Endodermal cell (in vitro differentiated cells): ENCODE data around the gene TDRD3. TPM values are rescaled to one million over a fixed set of nuclear protein-coding genes. Genes with fewer than 3 reads are reported as not detected.

ENCODE experiments used
- DNase-seq: peaks from one replicate; pipeline ENCODE4 v3.0.0-alpha.2; 2017
- H3K27ac ChIP-seq: 2 replicates; pipeline ENCODE4 v1.5.1; 2013; ENCODE audit warnings: mild to moderate bottlenecking, low read depth, low read length, moderate library complexity
- H3K27me3 ChIP-seq: 2 replicates; pipeline ENCODE4 v1.6.1; 2013; ENCODE audit warnings: mild to moderate bottlenecking, low read length, moderate library complexity; ENCODE audit not compliant: insufficient read depth, control insufficient read depth, poor library complexity, severe bottlenecking
- H3K36me3 ChIP-seq: 2 replicates; pipeline ENCODE4 v1.7.0; 2013; ENCODE audit warnings: mild to moderate bottlenecking, low read length, moderate library complexity; ENCODE audit not compliant: control insufficient read depth, insufficient read depth
- H3K4me1 ChIP-seq: one replicate; pipeline ENCODE4 v1.7.0; 2013; ENCODE audit warnings: low read length; ENCODE audit not compliant: control insufficient read depth, insufficient read depth
- H3K4me3 ChIP-seq: 2 replicates; pipeline ENCODE4 v1.5.1; 2013; ENCODE audit warnings: mild to moderate bottlenecking, low read length, moderate library complexity
- H3K9ac ChIP-seq: 2 replicates; pipeline ENCODE4 v1.6.1; 2013; ENCODE audit warnings: mild to moderate bottlenecking, low read length, moderate library complexity; ENCODE audit not compliant: poor library complexity, severe bottlenecking; ENCODE audit errors: extremely low read depth
- H3K9me3 ChIP-seq: 2 replicates; pipeline ENCODE4 v1.6.1; 2013; ENCODE audit warnings: mild to moderate bottlenecking, low read length, moderate library complexity; ENCODE audit not compliant: control insufficient read depth
- H3K27ac Mint-ChIP-seq: 2 replicates; pipeline ENCODE4 v1.8.0; 2020; ENCODE audit warnings: mixed read lengths
- H3K27me3 Mint-ChIP-seq: 2 replicates; pipeline ENCODE4 v1.8.0; 2021; ENCODE audit warnings: mild to moderate bottlenecking, mixed read lengths; ENCODE audit not compliant: insufficient read depth
- H3K36me3 Mint-ChIP-seq: 2 replicates; pipeline ENCODE4 v1.8.0; 2020; ENCODE audit warnings: low read depth, mixed read lengths
- H3K4me1 Mint-ChIP-seq: 2 replicates; pipeline ENCODE4 v1.8.0; 2020; ENCODE audit warnings: mixed read lengths
- H3K4me3 Mint-ChIP-seq: 2 replicates; pipeline ENCODE4 v1.8.0; 2020; ENCODE audit warnings: mild to moderate bottlenecking, moderate library complexity, mixed read lengths
- H3K9me3 Mint-ChIP-seq: 2 replicates; pipeline ENCODE4 v1.8.0; 2020; ENCODE audit warnings: mild to moderate bottlenecking, mixed read lengths
- CTCF ChIP-seq: fragments of 200-600 bp; sonication (generic); conservative IDR thresholded peaks from 2 replicates; pipeline ENCODE4 v1.5.0; 2021; ENCODE audit warnings: antibody characterized with exemption, mild to moderate bottlenecking
- WGBS, 2 experiments: methylation state at CpG; one replicate each; pipeline versions ENCODE4 v1.1.5 to v1.1.7; 2013; ENCODE audit warnings: missing lambda C conversion rate in 2 of 2, mixed read lengths in 1 of 2; ENCODE audit not compliant: insufficient coverage in 1 of 2, insufficient read length in 1 of 2; 5-methylcytosine and 5-hydroxymethylcytosine counted together
- total RNA-seq, 2 donors: library from RNA; stranded (reverse); fragmentation: NEBNext Ultra II Directional in 1 of 2; extraction: Animal tissue kit (Norgen Biotek cat#: 25700) in 1 of 2; gene quantifications; 2 replicates in 1 of 2; 3 replicates in 1 of 2; pipeline ENCODE4 v1.2.1, GENCODE V29; 2021

TDRD3 gene
- total RNA-seq, 2 donors from 2014 or later, result 25.3 to 36.1 TPM

- Mint-ChIP-seq H3K4me1 (peaks cover 4% of the 10 kb centered on the region), H3K27me3 (no peaks in the 10 kb centered on the region), H3K4me3 (no peak overlapping the region), H3K27ac (no peak overlapping the region), H3K36me3 (no peaks in the 10 kb centered on the region), H3K9me3 (no peaks in the 10 kb centered on the region)
- TF ChIP-seq CTCF, result no peak
- WGBS, 2 experiments, result 100% methylated on average over 1 of the region's 2 CpGs; no CpG with 5 or more reads in 1 of the 2 experiments
- no peaks in the 10 kb centered on the region for H3K36me3 ChIP-seq
- no peak overlapping the region for H3K9ac ChIP-seq
- no peak for DNase-seq
- peaks cover 5% of the 10 kb centered on the region for H3K4me1 ChIP-seq
- no peak overlapping the region for H3K4me3 ChIP-seq
- no peaks in the 10 kb centered on the region for H3K9me3 ChIP-seq
- H3K27me3 ChIP-seq, result no peaks in the 10 kb centered on the region
- H3K27ac ChIP-seq, result no peak overlapping the region
Measured at GRCh38 chr13:60358453-60358852, 38.6 kb upstream of the TDRD3 start.

DNA sequence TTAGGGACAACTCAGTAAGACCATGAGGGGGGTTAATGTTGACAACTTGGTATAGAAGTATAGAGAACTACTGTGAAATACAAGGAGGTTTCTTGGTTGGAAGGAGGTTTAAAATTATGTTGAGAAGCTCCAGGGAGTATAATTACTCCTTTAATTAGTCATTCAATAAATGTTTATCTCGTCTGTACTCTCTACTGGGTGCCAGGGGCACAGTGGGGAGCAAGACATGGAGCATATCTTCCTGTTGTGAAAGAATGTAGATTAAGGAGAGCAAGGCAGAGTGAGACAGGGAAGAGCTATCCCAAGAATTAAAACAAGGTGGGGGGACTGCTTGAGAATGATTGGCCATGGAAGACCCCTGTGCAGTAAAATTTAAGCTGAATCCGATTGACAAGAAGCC lies 33.7 kb upstream of the TDRD3 start:
- no peaks in the 10 kb centered on the region for H3K9me3 ChIP-seq
- Mint-ChIP-seq H3K4me3 (no peak overlapping the region), H3K4me1 (peaks cover 8% of the 10 kb centered on the region), H3K27ac (no peak overlapping the region), H3K27me3 (no peaks in the 10 kb centered on the region), H3K9me3 (no peaks in the 10 kb centered on the region), H3K36me3 (no peaks in the 10 kb centered on the region)
- H3K4me1 ChIP-seq, result peaks cover 5% of the 10 kb centered on the region
- no peaks in the 10 kb centered on the region for H3K27me3 ChIP-seq
- H3K9ac ChIP-seq, result no peak overlapping the region
- no peak overlapping the region for H3K4me3 ChIP-seq
- 71 to 93% methylated on average over 1 to 2 of the region's 2 CpGs for WGBS, 2 experiments
- H3K27ac ChIP-seq, result no peak overlapping the region
- no peaks in the 10 kb centered on the region for H3K36me3 ChIP-seq
- DNase-seq, result no peak
- TF ChIP-seq CTCF, result no peak

DNA sequence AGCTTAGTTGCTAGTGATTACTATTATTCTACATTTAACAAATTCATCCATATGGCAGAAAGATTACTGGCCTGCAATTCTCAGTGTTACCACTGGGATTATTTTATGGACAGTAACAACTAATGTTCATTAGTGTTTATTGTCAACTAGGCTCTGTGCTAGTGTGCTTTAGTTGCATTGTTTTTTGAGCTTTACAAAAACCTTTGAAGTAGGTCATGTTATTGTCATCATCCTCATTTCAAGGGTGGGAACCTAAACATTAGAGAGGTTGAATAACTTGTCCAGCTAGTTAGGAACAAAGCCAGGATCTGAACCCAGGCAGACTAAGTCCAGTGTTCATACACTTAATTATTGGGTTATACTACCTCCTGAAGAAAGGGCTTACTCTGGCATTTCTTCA lies 27.8 kb upstream of the TDRD3 start:
- no peaks in the 10 kb centered on the region for H3K9me3 ChIP-seq
- H3K36me3 ChIP-seq, result no peaks in the 10 kb centered on the region
- H3K9me3 Mint-ChIP-seq, result no peaks in the 10 kb centered on the region
- no peak overlapping the region for H3K4me3 ChIP-seq
- no peak overlapping the region for H3K4me3 Mint-ChIP-seq
- no peaks in the 10 kb centered on the region for H3K4me1 Mint-ChIP-seq
- peak; percentile 69 for TF ChIP-seq CTCF
- H3K27ac Mint-ChIP-seq, result no peak overlapping the region
- no peaks in the 10 kb centered on the region for H3K27me3 ChIP-seq
- no peak overlapping the region for H3K9ac ChIP-seq
- no peaks in the 10 kb centered on the region for H3K36me3 Mint-ChIP-seq
- no peaks in the 10 kb centered on the region for H3K27me3 Mint-ChIP-seq
- H3K4me1 ChIP-seq, result no peaks in the 10 kb centered on the region
- H3K27ac ChIP-seq, result no peak overlapping the region
- DNase-seq, result no peak
